GM21825 (cell line): Measurements from ENCODE around the gene SPTB.

Experiments
- ATAC-seq: cut with Tn5 transposase; IDR thresholded peaks from one replicate; pipeline ENCODE4 v1.9.1; 2021; ENCODE audit warnings: mild to moderate bottlenecking, moderate library complexity; ENCODE audit not compliant: unreplicated experiment

The SPTB gene

DNA sequence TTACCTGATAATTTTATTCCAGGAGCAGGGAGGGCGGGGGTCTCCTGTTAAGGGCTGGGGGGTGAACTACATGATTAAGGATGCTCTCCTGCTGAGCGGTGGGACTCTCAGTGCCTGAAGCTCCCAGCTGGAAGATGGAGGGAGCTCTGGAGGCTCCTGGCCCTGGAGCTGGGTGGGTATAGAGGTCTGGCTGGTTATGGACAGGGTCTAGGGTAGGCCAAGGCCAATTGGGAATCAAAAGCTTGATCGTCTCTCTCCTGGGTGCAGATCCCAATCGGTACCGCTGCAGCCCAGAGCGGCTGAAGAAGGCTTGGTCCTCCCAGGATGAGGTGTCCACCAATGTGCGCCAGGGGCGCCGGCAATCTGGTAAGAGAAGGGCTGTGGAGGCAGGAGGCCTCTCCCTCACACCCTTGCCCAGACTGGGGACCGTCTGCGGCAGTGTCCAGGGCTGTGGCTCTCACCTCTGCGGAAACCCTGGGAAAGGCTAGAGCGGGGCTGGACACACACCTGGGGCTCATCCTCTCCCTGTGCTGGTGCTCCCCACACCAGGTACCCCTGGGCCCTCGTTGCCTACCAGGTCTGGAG is 147.1 kb downstream of the SPTB start:
- no peak for ATAC-seq

DNA sequence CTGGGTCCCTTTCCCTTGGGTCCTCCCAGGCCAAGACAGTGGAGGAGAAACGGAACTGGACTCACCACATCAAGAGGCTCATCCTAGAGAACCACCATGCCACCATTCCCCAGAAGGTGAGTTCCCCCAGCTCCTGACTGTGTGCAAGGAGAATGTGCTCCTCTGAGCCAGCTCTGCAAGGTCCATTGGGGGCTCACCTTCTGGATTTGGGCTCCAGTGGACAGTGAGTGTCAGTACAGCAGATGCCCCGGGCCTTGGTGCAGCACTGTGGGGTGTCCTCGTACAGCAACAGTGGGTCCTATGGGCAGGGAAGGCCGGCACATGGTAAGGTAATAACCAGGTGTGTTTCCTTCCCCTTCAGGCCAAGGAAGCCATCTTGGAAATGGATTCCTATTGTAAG is 147.6 kb downstream of the SPTB start:
- no peak for ATAC-seq

DNA sequence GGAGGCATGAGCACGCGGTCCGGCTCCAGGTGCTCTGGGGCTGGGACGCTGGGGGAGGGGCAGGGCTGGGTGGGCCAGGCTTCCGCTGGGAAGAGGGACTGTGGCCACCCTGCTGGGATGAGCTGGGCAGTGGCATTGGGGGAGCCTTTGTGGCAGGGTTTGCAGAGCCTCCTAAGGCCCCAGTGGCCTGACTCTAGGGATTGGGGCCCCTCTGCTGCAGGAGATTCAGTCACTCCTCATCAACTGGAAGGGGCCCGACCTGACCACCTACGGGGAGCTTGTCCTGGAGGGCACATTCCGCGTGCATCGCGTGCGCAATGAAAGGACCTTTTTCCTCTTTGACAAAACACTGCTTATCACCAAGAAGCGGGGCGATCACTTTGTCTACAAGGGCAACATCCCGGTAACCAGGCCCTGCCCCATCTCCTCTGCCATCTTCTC is 148.5 kb downstream of the SPTB start:
- ATAC-seq: no peak

DNA sequence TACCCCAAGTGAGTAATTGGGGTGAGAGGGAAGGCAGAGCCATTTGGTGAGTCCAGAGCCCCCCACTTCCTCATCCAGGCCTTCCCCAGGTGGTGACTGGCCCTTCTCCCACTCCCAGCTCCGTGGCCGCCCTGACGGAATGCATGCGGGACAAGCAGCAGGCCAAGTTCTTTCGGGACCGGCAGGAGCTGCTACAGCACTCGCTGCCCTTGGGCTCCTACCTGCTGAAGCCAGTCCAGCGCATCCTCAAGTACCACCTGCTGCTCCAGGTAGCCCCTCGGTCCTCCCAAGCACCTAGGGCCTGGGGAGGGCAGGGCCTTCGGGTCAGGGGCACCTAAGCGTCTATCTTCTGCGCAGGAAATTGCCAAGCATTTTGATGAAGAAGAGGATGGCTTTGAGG is 149.0 kb downstream of the SPTB start:
- no peak for ATAC-seq

DNA sequence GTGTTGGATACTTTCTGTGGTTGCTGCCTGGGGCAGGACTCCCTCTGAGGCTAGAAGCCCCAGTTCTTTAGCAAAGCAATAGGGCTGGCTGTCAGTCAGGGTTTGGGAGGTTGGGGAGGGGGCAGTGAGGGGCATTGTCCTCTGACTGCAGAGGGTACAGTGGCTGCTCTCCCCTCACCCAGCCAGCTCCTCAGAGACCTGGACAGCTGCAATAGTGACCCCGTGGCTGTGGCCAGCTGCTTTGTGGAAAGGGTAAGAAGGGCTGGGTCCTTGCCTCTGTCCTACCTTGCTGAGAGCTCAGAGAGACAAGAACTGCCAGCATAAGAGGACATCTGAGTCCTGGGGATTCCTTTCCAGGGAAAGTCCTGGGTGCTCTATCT is 149.7 kb downstream of the SPTB start:
- ATAC-seq: no peak

DNA sequence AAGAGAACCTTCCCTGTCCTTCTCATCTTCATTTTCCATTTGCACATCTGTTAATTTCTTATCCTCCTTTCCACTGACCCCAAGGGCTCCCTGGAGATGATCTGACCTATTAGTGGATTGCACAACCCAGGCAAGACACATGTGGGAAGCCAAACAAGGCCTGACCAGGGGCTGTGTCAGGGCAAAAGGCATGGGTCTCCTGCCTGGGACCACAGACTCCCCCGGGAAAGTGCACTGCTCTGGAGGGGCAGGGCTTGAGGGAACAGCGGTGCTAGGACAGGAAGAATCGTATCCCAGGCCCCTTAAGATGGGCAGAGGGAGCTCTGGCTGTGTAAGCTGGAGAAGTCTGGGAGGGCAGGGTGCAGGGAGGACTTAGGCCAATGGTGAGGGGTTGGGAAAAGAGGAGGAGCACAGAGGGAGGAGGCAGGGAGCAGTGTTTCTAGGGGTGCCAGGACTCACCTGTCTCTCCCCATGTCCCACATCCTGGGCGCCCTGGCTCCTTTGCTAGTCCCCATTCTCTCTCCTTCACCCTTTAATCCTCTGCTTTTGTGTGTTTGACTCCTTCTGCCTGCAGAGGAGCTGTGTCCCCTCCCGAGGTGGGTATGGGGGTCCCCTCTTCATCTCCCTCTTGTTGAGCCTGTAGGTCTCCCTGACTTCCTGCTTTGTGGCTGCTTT is 150.2 kb downstream of the SPTB start:
- ATAC-seq: no peak

DNA sequence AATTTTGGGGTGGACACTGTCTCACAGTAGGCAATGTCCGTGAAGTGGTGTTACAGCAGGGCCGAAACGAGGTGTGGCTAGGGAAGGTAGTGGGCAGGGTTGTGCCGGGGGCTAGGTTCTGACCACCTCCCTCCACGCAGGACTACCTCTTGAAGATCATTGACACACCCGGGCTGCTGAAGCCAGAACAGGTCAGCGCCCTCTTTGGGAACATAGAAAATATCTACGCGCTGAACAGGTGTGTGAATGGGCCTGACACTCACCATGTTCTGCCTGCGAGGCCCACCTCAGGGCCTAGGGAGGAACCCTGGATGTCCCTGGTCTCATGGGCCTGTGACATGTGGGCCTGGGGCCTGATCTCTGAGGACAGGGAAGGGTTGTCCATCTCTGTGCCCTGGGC is 150.9 kb downstream of the SPTB start:
- no peak for ATAC-seq

DNA sequence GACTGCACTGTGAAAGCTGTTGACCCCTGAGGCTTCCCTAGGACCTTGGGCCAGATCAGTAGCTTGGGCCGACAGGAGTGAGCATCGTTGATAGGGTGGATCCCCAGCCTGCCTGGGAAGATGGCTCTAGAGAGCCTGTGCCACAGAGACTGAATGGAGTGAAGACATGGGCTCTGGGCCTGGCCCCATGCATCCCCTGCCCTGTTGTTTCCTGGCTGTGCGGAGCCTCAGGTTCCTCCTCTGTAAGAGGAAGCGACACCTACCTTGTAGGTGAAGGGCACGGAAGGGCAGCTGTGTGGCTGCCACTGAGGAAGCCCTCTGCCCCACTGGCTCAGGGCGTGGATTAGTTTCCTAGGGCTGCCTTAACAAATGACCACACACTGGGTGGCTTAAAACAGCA is 151.6 kb downstream of the SPTB start:
- ATAC-seq: no peak

DNA sequence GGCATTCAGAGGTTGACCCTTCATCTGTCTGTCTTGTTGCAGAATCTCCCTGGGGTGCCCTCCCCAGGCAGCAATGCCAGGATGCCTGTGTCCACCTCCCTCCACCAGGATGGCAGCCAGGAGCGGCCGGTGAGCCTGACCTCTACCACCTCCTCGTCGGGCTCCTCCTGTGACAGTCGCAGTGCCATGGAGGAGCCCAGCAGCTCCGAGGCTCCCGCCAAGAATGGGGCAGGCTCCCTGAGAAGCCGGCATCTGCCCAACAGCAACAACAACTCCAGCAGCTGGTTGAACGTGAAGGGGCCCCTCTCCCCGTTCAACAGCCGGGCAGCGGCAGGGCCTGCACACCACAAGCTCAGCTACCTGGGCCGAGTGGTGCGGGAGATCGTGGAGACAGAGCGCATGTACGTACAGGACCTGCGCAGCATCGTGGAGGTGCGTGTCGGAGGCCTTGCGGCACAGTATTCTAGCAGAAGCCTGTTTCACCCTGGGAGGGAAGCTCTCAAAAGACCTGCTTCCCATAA is 152.1 kb downstream of the SPTB start:
- no peak for ATAC-seq

DNA sequence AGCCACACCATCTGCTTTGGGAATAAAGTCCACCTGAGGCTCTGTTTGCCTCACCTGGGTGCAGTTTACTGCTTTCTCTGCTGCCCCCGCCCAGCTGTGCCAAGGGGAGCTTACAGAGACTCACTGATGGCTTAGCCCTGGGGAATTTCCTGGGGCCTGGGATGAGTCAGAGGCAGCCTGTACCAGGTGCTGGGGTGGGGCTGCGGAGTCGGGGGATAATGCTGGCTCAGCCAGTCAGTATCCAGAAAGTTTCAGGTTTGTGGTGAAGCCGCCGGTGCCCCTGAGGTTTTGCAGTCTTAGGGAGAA is 153.2 kb downstream of the SPTB start:
- ATAC-seq: no peak

DNA sequence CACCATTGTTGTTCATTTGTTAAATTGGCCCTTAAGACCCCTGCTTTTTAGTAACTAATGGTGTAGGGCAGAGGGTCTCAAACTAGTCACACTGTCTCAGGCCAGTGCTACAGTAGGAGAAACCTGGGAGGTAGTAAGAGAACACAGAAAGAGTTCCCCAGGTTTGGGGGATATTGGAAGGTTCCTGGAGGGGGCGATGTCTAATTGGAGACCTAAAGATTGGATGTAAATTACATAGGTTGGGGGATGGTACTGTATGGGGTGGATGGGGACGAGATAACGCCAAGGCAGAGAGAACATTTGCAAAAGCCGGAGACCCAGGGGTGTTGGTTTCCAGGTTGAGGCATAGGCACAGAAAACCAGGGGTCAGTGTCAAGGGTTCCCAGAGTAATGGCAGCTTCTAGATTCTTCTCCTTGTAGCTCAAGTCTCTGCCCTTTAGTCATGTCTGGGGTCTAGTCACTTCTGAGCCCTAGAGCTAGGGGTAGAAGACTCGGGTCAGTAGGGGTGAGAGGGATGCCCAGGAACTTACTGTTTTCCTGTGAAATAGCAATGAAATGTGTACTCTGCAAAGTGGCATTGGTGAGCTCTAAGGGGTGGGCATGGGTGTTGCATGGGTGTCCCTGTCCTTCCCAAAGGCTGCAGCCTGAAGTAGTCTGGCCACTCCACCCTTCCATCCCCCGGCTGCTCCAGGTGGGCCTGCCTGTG is 153.7 kb downstream of the SPTB start:
- no peak for ATAC-seq

DNA sequence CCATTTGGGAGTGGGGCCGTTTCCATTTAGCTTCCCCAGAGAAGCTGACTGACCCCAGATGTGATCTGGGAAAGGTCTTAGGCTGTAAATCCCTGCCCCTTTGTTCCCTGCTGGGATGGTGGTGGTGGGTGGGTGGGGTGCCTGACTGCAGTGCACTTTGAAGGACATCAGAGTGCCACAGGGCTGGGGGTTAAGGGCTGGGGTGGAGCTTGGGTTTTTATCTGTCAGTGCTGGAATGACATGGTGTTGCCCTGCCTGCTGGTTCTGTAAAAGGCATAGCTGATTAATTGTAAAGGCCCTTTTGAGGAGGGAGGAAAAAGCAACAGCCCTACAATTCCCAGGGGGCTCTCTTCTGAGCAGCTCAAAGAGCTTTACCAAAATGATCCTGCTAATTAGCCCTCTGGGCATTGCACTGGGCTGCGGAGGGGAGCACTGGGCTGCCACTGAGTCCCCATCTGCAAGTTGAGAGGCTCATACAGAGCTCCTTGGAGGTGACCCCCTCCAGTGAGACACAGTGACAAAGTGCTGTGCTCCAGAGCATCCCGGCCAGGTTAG is 154.4 kb downstream of the SPTB start:
- ATAC-seq: no peak

DNA sequence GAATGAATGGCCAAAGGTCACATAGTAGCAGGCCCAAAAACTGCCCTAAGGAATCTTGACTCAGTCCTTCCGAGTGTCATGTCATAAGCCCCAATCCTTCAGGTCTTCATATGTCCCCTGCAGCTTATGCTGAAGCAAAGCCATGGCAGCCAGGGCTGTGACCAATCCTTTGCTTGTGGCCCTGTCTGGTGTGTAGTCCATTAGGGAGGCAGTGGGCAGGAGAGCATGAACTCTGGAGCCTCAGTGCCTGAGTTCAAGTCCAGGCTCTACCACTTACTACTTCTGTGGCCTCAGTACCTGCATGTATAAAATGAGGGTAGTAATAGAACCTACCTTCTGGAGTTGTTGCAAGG is 155.2 kb downstream of the SPTB start:
- no peak for ATAC-seq

DNA sequence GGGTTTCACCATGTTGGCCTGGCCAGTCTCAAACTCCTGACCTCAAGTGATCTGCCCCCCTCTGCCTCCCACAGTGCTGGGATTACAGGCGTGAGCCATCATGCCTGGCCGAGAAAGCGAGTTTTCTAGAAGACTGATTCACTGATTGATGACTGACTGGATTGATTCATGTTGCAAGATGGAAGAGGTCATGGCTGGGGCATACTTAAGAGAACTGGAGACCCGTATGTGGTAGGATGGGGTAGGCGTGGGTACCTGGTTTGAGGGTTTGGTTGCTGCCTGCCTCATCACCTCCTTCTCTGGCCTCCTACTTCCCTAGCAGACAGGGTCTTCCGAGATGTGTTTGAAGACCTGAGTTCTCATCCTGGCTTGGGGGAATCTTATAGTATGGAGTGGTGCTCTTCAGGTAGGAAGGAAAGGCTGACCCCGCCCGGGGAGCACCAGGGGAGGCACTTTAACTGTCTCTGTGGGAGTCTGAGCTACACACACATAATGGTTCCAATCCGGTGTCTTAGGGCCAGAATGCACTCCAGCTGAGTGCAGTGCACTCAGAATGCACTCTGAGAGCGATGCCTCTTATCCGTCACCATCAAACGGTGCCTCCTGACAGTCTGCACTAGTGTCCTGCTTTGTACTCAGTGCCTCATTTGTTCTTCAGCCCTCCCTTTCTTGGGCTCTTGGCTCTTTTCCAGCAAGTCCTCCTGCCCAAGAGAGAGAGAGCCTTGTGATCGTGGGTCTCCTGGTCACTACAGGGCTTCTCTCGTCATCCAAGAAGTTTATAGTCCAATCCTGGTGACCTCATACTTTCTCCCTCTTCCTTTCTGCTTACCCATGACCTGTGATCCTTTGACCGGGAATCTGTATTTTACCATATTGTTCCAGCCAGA is 155.8 kb downstream of the SPTB start:
- ATAC-seq: no peak

DNA sequence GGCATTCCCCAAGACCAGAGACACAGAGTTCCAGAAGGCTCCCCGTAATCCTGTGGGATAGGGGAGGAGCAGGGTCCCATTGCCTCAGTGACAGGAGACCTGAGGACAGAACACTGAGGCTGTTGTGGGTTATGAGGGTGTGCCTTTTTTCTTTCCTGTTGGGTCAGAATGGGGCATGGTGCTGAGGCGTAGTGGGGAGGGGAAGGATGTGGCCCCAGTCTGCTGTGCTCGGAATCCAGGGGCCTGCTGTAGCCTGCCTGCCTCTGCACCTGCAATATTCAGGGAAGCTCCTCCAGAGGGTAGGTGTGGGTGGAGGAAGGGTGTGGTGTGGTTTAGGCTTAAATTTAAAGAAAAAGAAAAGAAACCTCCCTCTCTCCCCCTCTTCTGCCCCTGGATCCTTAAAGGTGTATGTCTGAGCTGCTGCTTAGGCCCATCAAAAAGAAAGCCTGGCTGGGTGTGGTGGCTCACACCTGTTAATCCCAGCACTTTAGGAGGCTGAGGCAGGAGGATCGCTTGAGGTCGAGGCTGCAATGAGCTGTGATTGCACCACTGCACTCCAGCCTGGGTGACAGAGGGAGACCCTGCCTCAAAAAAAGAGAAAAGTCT is 156.8 kb downstream of the SPTB start:
- no peak for ATAC-seq

DNA sequence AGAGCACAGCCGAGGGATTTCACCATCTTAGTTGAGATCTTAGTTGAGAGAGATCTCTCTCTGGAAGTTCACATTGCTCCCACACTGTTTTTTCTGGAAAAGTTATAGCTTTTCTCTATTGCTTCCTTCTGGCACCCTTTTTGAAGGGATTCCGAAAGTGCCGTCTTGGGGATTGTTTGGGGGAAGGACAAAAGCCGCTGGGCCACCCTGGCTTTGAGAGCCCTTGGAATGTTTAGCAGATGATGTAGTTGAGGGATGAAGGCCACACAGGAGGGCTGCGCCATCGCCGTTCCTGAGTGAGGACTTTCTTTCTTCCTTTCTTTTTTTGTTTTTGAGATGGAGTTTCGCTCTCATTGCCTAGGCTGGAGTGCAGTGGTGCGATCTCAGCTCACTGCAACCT is 157.8 kb downstream of the SPTB start:
- no peak for ATAC-seq

DNA sequence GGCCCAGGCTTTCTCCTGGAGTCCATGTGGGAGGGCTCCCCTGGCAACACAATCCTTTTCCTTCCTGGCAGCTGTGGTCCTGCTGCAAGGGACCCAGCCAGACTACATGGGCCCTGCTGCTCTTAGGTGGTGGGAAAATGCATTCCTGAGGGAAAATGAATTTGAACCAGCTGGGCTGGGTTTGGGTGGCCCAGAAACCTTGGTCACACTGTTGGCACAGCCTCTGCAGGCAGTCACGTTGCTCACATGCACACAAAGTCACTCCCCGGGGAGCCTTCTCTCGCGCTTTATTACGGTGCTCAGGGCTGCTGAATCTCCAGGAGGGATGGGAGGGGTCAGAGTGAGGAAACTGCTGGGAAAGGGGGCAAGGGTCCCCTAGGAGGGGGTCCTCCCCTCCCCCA is 158.3 kb downstream of the SPTB start:
- ATAC-seq: no peak

DNA sequence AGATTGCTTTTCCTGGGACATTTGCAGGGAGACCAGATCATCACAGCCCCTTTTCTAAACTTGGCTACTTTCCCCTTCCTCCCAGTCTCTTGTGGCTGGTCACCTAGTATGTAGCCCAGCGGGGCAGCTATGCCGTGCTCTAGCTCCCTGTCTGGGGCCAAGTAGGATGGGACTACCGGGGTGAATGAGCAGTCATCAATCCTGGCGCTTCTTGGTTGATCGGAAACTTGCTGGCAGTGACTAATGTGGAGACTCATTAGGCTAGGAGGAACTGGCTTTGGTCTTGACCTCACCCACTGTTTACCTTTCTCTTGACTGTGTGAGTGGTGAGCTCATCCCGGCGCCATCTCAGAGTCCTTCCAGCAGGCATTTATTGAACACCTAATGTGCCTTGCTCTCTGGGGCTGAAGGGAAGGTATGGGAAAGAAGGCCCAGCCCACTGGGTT is 159.6 kb downstream of the SPTB start:
- no peak for ATAC-seq

DNA sequence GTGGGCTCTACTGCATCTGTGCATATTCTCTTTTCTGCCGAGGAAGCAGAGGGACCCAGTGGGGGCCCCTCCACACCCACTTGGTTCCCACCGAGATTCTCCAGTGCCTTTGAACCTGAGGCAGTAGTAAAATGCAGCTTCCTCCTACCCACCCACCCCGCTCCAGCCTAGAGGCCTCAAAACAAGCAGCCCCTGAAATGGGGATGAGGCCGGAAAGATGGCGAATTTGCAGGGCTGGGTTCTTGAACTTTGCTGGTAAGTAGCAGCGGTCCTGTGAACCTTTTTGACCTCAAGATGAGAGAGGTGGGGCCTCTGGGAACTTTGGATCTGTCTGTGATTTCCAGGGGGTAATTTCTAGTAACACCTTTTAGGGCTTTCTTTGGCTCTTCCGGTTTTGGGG is 160.1 kb downstream of the SPTB start:
- no peak for ATAC-seq

DNA sequence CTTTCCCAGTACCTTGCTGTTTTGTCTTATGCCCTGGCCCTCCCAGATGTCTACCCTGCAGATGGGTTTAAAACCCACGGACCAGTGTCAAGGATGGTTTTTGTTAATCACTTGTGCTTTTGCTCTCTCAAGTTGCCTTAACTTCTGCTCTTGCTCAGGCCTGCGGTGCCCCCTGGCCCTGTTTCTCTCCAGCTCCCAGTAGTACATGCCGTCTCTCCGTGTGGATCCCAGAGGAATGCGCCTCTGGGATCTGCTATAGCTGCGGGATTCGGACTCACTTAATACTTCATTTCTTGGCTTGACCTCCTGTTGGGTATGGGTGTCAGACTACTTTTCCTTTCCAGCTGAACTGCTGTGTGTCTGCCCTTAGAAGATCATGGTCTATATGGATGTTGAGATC is 160.9 kb downstream of the SPTB start:
- ATAC-seq: no peak

DNA sequence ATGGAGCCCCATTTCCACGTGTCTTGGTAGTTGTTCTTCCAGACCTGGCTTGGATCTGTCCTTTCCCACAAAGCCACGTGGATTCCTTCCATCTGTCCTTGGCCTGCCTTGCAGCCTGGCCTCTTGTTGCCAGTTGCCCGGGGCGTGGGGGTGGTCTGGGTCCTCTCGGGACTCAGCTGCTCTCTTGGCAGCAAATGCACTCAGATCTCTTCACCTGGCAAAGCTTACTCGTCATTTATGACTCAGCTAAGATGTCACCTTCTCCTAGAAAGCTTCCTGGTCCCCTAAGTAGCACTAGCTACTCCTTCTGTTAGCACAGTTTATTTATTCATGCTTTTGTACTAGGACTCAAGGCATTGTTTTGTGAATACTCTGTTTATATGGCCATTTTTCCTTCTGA is 161.8 kb downstream of the SPTB start:
- no peak for ATAC-seq
